ENCODE data around the gene RIMBP3C.

Gene RIMBP3C

DNA sequence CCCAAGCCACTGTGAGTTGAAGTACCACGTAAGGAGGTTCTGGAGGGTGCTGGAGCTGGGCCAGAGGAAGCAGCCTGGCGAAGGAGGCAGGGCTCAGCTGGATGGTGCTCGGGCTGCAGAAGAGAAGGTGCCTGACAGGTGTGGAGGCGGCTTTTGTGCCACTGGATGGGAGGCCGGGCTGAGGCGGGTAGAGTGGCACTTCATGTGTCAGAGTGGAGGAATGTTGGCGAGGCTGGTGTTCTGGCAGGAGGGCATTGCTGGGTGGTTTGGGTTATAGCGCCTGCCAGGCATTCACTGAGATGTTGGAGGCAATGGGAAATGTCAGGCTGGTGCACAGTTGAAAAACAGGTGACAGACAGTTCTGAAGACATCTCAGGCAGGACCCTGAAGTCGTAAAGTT is 40.4 kb upstream of the RIMBP3C start:
- TF ChIP-seq, protein P1, sequence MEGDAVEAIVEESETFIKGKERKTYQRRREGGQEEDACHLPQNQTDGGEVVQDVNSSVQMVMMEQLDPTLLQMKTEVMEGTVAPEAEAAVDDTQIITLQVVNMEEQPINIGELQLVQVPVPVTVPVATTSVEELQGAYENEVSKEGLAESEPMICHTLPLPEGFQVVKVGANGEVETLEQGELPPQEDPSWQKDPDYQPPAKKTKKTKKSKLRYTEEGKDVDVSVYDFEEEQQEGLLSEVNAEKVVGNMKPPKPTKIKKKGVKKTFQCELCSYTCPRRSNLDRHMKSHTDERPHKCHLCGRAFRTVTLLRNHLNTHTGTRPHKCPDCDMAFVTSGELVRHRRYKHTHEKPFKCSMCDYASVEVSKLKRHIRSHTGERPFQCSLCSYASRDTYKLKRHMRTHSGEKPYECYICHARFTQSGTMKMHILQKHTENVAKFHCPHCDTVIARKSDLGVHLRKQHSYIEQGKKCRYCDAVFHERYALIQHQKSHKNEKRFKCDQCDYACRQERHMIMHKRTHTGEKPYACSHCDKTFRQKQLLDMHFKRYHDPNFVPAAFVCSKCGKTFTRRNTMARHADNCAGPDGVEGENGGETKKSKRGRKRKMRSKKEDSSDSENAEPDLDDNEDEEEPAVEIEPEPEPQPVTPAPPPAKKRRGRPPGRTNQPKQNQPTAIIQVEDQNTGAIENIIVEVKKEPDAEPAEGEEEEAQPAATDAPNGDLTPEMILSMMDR (conservative IDR thresholded peaks at IDR 0.05), result no peak
- H3K27ac ChIP-seq, result peak overlapping the region; percentile 47; the same call in 1 of the 2 replicates

DNA sequence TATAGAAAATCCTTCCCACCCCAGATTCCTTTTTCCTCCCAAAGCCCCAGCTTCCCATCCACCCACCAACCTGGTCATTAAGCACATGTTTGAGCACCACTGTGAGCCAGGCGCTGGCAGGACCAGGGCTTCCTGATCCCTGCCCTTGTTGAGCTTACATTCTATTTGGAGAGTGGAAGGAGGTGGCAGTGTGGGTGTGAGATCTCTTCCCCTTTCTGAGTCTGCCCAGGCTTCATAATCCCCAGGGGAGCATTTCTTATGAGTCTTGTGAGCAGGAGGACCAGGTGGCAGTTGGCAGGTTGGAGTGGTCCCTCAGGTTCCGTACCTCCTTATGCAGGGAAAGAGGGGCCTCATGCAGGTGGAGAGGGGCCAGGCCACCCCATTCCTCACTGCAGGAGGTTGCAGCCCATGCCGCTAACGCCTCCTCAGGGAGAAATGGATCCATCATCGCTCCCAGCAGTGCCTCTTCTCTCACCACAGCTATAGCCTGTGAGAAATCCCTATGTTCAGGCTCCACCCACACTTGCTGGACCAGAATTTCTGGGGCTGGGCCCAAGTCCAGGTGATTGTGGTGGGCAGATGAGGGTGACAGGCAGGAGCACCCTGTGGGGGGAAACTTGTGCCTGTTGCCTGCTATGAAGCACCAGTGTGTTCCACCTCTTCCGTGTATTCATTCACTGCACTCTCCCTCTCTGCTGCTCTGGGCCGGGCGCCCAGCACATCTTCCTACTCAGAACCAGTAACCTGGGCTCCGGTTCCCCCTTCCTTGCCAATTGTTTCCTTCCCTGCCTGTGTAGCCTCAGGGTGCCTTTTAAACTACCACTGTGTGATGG is 39.8 kb upstream of the RIMBP3C start:
- peak overlapping the region; percentile 47 for H3K27ac ChIP-seq

DNA sequence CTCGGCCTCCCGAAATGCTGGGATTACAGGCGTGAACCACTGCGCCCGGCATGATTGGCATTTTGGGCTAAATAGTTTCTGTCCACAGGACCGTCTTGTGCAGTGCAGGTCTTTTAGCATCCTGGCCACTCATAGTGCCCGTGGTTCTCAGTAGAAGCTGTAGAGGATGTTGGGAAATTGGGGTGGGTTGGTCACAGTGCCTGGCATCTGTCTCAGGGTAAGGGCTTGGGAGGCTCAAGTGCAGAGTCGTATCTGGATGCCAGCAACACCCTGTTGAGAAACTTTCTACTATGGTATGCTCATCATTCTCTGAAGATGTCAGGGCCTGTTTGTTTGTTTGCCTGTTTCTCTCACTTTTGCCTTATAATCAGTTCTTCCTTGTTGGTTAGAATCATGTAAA is 38.1 kb upstream of the RIMBP3C start:
- no peak overlapping the region for H3K27ac ChIP-seq
- TF ChIP-seq, protein P1 (conservative IDR thresholded peaks at IDR 0.05), result no peak

More for the DNA sequence above, 39.8 kb upstream of the RIMBP3C start:
- TF ChIP-seq, protein P1 (conservative IDR thresholded peaks at IDR 0.05), result no peak

DNA sequence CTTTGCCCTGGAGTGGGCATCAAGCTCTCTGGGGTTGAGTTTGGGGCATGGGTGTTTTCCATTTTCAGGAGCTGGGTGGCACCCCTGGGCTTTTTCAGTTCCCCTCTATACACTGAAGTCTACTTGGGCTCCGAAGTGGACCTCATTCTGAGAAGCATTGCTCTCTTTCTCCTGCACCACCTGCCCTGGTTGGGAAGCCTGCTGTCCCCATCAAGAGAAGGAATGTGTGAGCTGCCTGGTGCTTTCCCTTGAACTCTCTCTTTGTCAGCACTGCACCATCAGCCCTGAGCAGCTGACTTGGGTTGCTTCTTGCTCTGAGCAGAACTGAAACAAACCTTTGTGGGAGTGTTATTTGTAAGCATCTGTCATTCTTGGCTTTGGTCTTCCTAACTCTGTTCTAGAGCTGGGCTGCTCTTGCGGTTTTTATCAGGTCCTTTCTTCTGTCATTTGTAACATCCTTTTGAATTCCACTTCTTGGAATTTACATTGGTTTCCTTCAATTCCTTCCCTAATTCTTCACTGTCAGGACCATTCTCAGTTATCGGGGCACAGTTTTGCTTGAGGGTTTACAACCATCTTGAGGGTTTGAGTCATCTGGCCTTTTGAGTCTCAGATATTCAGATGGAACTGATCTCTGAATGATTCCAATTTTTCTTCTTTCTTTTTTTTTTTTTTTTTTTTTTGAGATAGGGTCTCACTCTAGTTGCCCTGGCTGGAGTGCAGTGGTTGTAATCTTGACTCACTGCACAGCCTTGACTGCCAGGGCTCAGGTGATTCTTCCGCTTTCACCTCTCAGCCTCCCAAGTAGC is 36.7 kb upstream of the RIMBP3C start:
- TF ChIP-seq, protein P1 (conservative IDR thresholded peaks at IDR 0.05), result no peak
- no peak overlapping the region for H3K27ac ChIP-seq

DNA sequence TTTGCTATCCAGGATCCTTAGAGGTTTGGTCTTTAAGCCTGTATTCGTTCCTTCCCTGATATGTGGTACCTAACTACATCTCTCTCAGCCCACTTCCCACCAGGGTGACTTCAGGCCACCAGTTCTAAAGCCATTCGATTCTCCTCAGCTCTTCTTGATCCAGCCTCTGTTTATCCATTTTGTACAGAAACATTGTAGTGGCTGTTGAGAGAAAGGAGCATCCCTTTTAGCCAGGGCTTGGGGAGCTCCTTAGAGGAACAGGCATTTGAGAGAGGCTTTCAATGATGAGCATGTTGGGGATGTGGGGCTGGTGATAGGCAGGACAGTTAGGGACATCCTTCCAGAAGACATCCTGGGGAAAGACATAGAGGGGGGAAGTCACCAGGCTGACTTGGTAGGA is 34.1 kb upstream of the RIMBP3C start:
- H3K27ac ChIP-seq, result peak overlapping the region; percentile 82; the same call in 1 of the 2 replicates

DNA sequence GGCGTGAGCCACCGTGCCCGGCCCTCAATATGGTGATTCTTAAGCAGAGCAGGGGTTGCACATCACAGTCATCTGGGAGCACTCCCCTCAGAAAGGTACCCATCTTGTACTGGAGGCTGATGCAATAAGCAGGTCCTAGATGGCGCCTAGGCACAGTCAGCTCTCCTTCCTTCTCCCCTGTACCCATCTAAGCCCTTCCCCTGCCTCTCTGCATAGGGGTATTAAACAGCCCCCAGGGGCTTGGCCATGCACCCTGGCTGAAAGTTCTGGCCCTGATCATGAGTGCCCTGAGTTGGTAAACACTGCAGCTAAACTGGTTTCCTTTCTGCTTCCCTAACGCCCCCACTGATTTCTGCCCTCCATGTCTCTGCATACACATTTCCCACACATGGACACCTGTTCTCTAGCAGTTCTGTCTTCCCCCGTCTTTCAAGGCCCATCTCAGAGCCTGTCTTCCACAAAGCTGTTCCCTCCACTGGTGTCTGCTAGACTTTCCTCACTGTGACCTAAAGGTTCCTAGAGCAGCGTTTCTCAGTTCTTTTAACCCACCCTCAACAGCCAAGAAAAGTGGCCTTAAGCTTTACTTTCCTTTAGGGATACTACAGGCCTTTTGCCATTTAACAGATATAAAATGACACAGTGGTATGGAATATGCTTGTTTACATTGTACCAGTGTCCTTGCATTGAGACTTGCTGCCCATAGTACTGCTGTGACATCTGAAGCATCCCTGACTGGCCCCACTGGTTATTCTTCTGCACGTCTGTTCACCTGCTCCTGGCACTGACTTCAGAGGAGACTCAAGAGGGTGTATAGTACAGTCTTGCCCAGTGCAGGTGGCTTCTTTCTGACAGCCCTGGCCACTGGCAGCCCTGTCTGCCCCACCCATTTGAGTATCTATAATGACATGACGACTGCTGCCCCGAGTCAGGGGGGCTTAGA is 31.8 kb upstream of the RIMBP3C start:
- peak overlapping the region; percentile 82 for H3K27ac ChIP-seq
- TF ChIP-seq, protein P1 (conservative IDR thresholded peaks at IDR 0.05), result no peak

More for the DNA sequence above, 34.1 kb upstream of the RIMBP3C start:
- TF ChIP-seq, protein P1 (conservative IDR thresholded peaks at IDR 0.05), result no peak

DNA sequence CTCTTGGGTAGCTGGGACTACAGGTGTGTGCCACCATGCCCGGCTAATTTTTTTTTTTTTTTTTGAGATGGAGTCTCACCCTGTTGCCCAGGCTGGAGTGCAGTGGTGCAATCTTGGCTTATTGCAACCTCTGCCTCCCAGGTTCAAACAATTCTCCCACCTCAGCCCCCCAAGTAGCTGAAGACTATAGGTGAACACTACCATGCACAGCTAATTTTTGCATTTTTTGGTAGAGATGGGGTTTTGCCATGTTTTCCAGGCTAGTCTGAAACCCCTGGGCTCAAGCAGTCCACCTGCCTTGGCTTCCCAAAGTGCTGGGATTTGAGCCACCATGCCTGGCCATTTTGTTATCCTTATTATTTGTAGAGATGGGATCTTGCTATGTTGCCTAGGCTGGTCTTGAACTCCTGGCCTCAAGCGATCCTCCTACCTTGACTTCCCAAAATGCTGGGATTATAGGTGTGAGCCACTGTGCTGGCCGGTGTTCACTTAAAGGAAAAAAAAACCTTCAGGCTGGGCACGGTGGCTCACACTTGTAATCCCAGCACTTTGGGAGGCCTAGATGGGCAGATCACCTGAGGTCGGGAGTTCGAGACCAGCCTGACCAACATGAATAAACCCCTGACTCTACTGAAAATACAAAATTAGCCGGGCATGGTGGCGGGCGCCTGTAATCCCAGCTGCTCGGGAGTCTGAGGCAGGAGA is 29.9 kb upstream of the RIMBP3C start:
- H3K27ac ChIP-seq, result peak overlapping the region; percentile 82

DNA sequence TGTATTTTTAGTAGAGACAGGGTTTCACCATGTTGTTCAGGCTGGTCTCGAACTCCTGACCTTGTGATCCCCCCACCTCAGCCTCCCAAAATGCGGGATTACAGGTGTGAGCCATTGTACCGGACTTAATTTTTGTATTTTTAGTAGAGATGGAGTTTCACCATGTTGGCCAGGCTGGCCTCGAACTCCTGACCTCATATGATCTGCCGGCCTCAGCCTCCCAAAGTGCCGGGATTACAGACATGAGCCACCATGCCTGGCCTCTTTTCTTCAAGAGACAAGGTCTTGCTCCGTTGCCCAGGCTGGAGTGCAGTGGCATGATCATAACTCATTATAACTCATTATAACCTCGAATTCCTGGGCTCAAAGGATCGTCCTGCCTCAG is 29.4 kb upstream of the RIMBP3C start:
- H3K27ac ChIP-seq, result peak overlapping the region; percentile 82
